Neural progenitor cell (in vitro differentiated cells): ENCODE measurements around the gene ASAP2. TPM values are rescaled to one million over a fixed set of nuclear protein-coding genes. Genes with fewer than 3 reads are reported as not detected.

Experiments
- DNase-seq: peaks from one replicate; pipeline ENCODE4 v3.0.0-alpha.2; 2016; ENCODE audit warnings: low spot score
- H2AFZ ChIP-seq: fragments of 200-600 bp; sonication (generic); replicated peaks from 2 replicates; pipeline ENCODE4 v1.6.1; 2016; ENCODE audit warnings: antibody characterized with exemption
- H3F3A ChIP-seq: fragments of 200-600 bp; sonication (generic); 2 replicates; pipeline ENCODE4 v1.6.1; 2016; ENCODE audit warnings: antibody characterized with exemption, low read depth
- H3K27ac ChIP-seq: fragments of 200-600 bp; sonication (generic); 2 replicates; pipeline ENCODE4 v1.5.1; 2016; ENCODE audit warnings: mild to moderate bottlenecking
- H3K27me3 ChIP-seq: fragments of 200-600 bp; sonication (generic); 2 replicates; pipeline ENCODE4 v1.6.1; 2016; ENCODE audit warnings: mild to moderate bottlenecking, moderate library complexity
- H3K36me3 ChIP-seq: fragments of 200-600 bp; sonication (generic); 2 replicates; pipeline ENCODE4 v1.5.1; 2016
- H3K4me1 ChIP-seq: fragments of 200-600 bp; sonication (generic); 2 replicates; pipeline ENCODE4 v1.6.1; 2016; ENCODE audit warnings: mixed run types
- H3K4me2 ChIP-seq: fragments of 200-600 bp; sonication (generic); 2 replicates; pipeline ENCODE4 v1.6.1; 2016
- H3K4me3 ChIP-seq: fragments of 200-600 bp; sonication (generic); 2 replicates; pipeline ENCODE4 v1.5.1; 2016
- H3K79me2 ChIP-seq: fragments of 200-600 bp; sonication (generic); 2 replicates; pipeline ENCODE4 v1.6.1; 2016; ENCODE audit warnings: low read depth
- H3K9ac ChIP-seq: fragments of 200-600 bp; sonication (generic); 2 replicates; pipeline ENCODE4 v1.6.1; 2016
- H3K9me3 ChIP-seq: fragments of 200-600 bp; sonication (generic); 2 replicates; pipeline ENCODE4 v1.5.1; 2016; ENCODE audit warnings: low read depth
- H4K20me1 ChIP-seq: fragments of 200-600 bp; sonication (generic); 2 replicates; pipeline ENCODE4 v1.6.1; 2016; ENCODE audit warnings: low read depth
- H3K27ac Mint-ChIP-seq: 3 replicates; pipeline ENCODE4 v1.8.0; 2021; ENCODE audit warnings: mixed read lengths
- H3K27me3 Mint-ChIP-seq: 2 replicates; pipeline ENCODE4 v1.8.0; 2022; ENCODE audit warnings: low read depth, mild to moderate bottlenecking, inconsistent platforms, moderate library complexity, mixed read lengths; ENCODE audit not compliant: insufficient read depth
- H3K36me3 Mint-ChIP-seq: 3 replicates; pipeline ENCODE4 v1.8.0; 2021; ENCODE audit warnings: mixed read lengths
- H3K4me1 Mint-ChIP-seq: 3 replicates; pipeline ENCODE4 v1.8.0; 2021; ENCODE audit warnings: mixed read lengths
- H3K4me3 Mint-ChIP-seq: 3 replicates; pipeline ENCODE4 v1.8.0; 2021; ENCODE audit warnings: mild to moderate bottlenecking, moderate library complexity, mixed read lengths
- H3K9me3 Mint-ChIP-seq: 3 replicates; pipeline ENCODE4 v1.8.0; 2020; ENCODE audit warnings: mixed read lengths
- CTCF ChIP-seq: fragments of 200-600 bp; sonication (generic); IDR thresholded peaks from 2 replicates; pipeline ENCODE4 v1.5.1; 2017; ENCODE audit warnings: antibody characterized with exemption, mild to moderate bottlenecking
- EZH2 ChIP-seq: fragments of 200-600 bp; sonication (generic); IDR thresholded peaks from 2 replicates; pipeline ENCODE4 v1.6.1; 2017; ENCODE audit warnings: antibody characterized with exemption, mild to moderate bottlenecking, moderate library complexity
- EZH2phosphoT487 ChIP-seq: fragments of 200-600 bp; sonication (generic); IDR thresholded peaks from 2 replicates; pipeline ENCODE4 v1.6.1; 2017; ENCODE audit warnings: antibody characterized with exemption
- total RNA-seq: library from RNA; depleted of rRNA; stranded (reverse); fragments of >200 nt; gene quantifications from 2 replicates; pipeline ENCODE4 v1.2.3, GENCODE V29; 2015; ENCODE audit warnings: low replicate concordance

Gene ASAP2
- total RNA-seq, 1 donor from 2014 or later: 31.7 TPM

DNA sequence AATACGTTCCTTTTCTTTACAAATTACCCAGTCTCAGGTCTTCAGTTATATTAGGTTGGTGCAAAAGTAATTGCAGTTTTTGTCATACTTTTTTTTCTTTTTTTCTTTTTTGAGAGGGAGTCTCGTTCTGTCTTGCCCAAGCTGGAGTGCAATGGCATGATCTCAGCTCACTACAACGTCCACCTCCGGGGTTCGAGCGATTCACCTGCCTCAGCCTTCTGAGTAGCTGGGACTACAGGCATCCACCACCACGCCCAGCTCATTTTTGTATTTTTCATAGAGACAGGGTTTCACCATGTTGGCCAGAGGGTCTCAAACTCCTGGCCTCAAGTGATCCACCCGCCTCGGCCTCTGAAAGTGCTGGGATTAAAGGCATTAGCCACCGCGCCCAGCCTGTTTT is 43.8 kb upstream of the ASAP2 start:
- no peak overlapping the region for H3K4me2 ChIP-seq
- no peaks in the 10 kb centered on the region for H3K4me1 ChIP-seq
- H3K4me3 Mint-ChIP-seq: no peak overlapping the region
- H3F3A ChIP-seq: no peaks in the 10 kb centered on the region
- H3K4me1 Mint-ChIP-seq: peaks cover 14% of the 10 kb centered on the region
- H4K20me1 ChIP-seq: no peaks in the 10 kb centered on the region
- H3K9me3 ChIP-seq: no peaks in the 10 kb centered on the region
- DNase-seq: no peak
- no peak overlapping the region for H3K27ac ChIP-seq
- TF ChIP-seq EZH2phosphoT487 (no peak), EZH2 (no peak), CTCF (no peak)
- no peak overlapping the region for H3K27ac Mint-ChIP-seq
- no peak overlapping the region for H3K9ac ChIP-seq
- H3K27me3 ChIP-seq: no peaks in the 10 kb centered on the region
- no peaks in the 10 kb centered on the region for H3K79me2 ChIP-seq
- peaks cover 5% of the 10 kb centered on the region for H3K27me3 Mint-ChIP-seq
- no peak overlapping the region for H2AFZ ChIP-seq
- H3K36me3 ChIP-seq: no peaks in the 10 kb centered on the region
- H3K9me3 Mint-ChIP-seq: no peaks in the 10 kb centered on the region
- no peak overlapping the region for H3K4me3 ChIP-seq
- H3K36me3 Mint-ChIP-seq: no peaks in the 10 kb centered on the region

- no peaks in the 10 kb centered on the region for H3K27me3 ChIP-seq
- no peak overlapping the region for H2AFZ ChIP-seq
- H3F3A ChIP-seq: no peaks in the 10 kb centered on the region
- no peaks in the 10 kb centered on the region for H3K79me2 ChIP-seq
- H3K4me1 ChIP-seq: peaks cover 3% of the 10 kb centered on the region
- Mint-ChIP-seq H3K9me3 (no peaks in the 10 kb centered on the region), H3K27ac (peak overlapping the region; percentile 74), H3K36me3 (no peaks in the 10 kb centered on the region), H3K4me1 (peaks cover 21% of the 10 kb centered on the region), H3K27me3 (peaks cover 5% of the 10 kb centered on the region), H3K4me3 (no peak overlapping the region)
- no peaks in the 10 kb centered on the region for H3K36me3 ChIP-seq
- no peaks in the 10 kb centered on the region for H3K9me3 ChIP-seq
- TF ChIP-seq EZH2 (no peak), EZH2phosphoT487 (no peak), CTCF (no peak)
- no peak overlapping the region for H3K4me3 ChIP-seq
- DNase-seq: no peak
- H3K4me2 ChIP-seq: no peak overlapping the region
- no peak overlapping the region for H3K9ac ChIP-seq
- no peak overlapping the region for H3K27ac ChIP-seq
- no peaks in the 10 kb centered on the region for H4K20me1 ChIP-seq
Measured at GRCh38 chr2:9163306-9164111, 43.1 kb upstream of the ASAP2 start.

GRCh38 chr2:9164112-9164608 is 42.5 kb upstream of the ASAP2 start:
- Histone ChIP-seq H3K27ac (no peak overlapping the region), H3K4me2 (no peak overlapping the region), H3K79me2 (no peaks in the 10 kb centered on the region), H2AFZ (no peak overlapping the region), H3F3A (no peaks in the 10 kb centered on the region), H3K4me1 (peaks cover 3% of the 10 kb centered on the region), H3K27me3 (no peaks in the 10 kb centered on the region), H4K20me1 (no peaks in the 10 kb centered on the region), H3K36me3 (no peaks in the 10 kb centered on the region), H3K9ac (no peak overlapping the region), H3K4me3 (no peak overlapping the region), H3K9me3 (no peaks in the 10 kb centered on the region)
- H3K27me3 Mint-ChIP-seq: peaks cover 5% of the 10 kb centered on the region
- peaks cover 26% of the 10 kb centered on the region for H3K4me1 Mint-ChIP-seq
- DNase-seq: no peak
- no peaks in the 10 kb centered on the region for H3K9me3 Mint-ChIP-seq
- no peak overlapping the region for H3K4me3 Mint-ChIP-seq
- H3K27ac Mint-ChIP-seq: no peak overlapping the region
- TF ChIP-seq EZH2 (no peak), EZH2phosphoT487 (no peak)
- no peaks in the 10 kb centered on the region for H3K36me3 Mint-ChIP-seq

DNA sequence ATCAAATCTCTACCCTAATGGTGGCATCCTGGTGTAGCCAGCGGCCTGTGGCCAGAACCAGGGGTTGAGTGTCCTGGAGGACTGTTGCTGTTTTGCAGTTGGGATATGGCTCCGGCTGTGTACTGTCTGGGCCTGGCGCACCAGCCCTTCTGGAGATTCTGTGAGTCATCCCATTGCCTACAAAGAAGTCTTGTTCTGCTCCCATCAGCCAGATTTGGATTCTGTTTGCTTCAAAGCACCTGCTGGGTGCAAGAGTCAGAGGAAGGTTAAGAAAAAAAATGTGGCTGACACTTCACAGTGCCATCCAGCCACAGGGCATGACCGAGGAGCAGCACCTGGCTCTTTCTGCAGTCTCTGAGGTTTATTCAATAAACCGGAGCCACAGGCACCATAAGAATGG is 41.0 kb upstream of the ASAP2 start:
- H2AFZ ChIP-seq: no peak overlapping the region
- H4K20me1 ChIP-seq: no peaks in the 10 kb centered on the region

More for the DNA sequence above, 41.0 kb upstream of the ASAP2 start:
- Histone ChIP-seq H3K36me3 (no peaks in the 10 kb centered on the region), H3K9me3 (no peaks in the 10 kb centered on the region), H3K27me3 (no peaks in the 10 kb centered on the region), H3K4me1 (peaks cover 3% of the 10 kb centered on the region), H3K4me2 (no peak overlapping the region), H3K9ac (no peak overlapping the region), H3K27ac (no peak overlapping the region), H3F3A (no peaks in the 10 kb centered on the region), H3K79me2 (no peaks in the 10 kb centered on the region), H3K4me3 (no peak overlapping the region)
- no peak overlapping the region for H3K4me3 Mint-ChIP-seq
- TF ChIP-seq CTCF: no peak
- no peak for TF ChIP-seq EZH2
- no peak for TF ChIP-seq EZH2phosphoT487
- no peaks in the 10 kb centered on the region for H3K9me3 Mint-ChIP-seq
- DNase-seq: no peak
- H3K4me1 Mint-ChIP-seq: peaks cover 26% of the 10 kb centered on the region
- H3K36me3 Mint-ChIP-seq: no peaks in the 10 kb centered on the region
- no peak overlapping the region for H3K27ac Mint-ChIP-seq
- H3K27me3 Mint-ChIP-seq: peaks cover 3% of the 10 kb centered on the region
